ENCODE results near the gene TMEM69. TPM values are rescaled to one million over a fixed set of nuclear protein-coding genes. Genes with fewer than 3 reads are reported as not detected.

The TMEM69 gene
- total RNA-seq, 1 donor from 2014 or later, result 15.1 TPM

GRCh38 chr1:45660336-45660735 lies 27.6 kb upstream of the TMEM69 start:
- Mint-ChIP-seq H3K36me3 (ENCODE audit: low read depth) (peaks cover 17% of the 10 kb centered on the region), H3K27ac (ENCODE audit: unreplicated experiment) (no peak overlapping the region), H3K27me3 (ENCODE audit: low read depth) (no peaks in the 10 kb centered on the region), H3K4me1 (ENCODE audit: low read depth) (peaks cover 9% of the 10 kb centered on the region), H3K9me3 (ENCODE audit: low read depth) (no peaks in the 10 kb centered on the region), H3K4me3 (ENCODE audit: unreplicated experiment) (no peak overlapping the region)
- DNase-seq (ENCODE audit: low spot score), result no peak
- TF ChIP-seq CTCF (IDR thresholded peaks at IDR 0.05), result no peak

GRCh38 chr1:45666836-45667235 lies 21.1 kb upstream of the TMEM69 start:
- no peak for DNase-seq (ENCODE audit: low spot score)
- Mint-ChIP-seq H3K4me3 (ENCODE audit: unreplicated experiment) (no peak overlapping the region), H3K27ac (ENCODE audit: unreplicated experiment) (peak overlapping the region; percentile 28), H3K4me1 (ENCODE audit: low read depth) (peaks cover 53% of the 10 kb centered on the region), H3K9me3 (ENCODE audit: low read depth) (no peaks in the 10 kb centered on the region), H3K36me3 (ENCODE audit: low read depth) (peaks cover 1% of the 10 kb centered on the region), H3K27me3 (ENCODE audit: low read depth) (no peaks in the 10 kb centered on the region)
- TF ChIP-seq CTCF (IDR thresholded peaks at IDR 0.05), result no peak

- Mint-ChIP-seq H3K4me3 (ENCODE audit: unreplicated experiment) (no peak overlapping the region), H3K27me3 (ENCODE audit: low read depth) (no peaks in the 10 kb centered on the region), H3K36me3 (ENCODE audit: low read depth) (peaks cover 1% of the 10 kb centered on the region), H3K27ac (ENCODE audit: unreplicated experiment) (peak overlapping the region; percentile 25), H3K4me1 (ENCODE audit: low read depth) (peaks cover 55% of the 10 kb centered on the region), H3K9me3 (ENCODE audit: low read depth) (no peaks in the 10 kb centered on the region)
- no peak for DNase-seq (ENCODE audit: low spot score)
- no peak for TF ChIP-seq CTCF (IDR thresholded peaks at IDR 0.05)
These were observed 20.5 kb upstream of the TMEM69 start for GRCh38 chr1:45667321-45668111.

- H3K4me3 Mint-ChIP-seq (ENCODE audit: unreplicated experiment), result no peak overlapping the region
- no peak for DNase-seq (ENCODE audit: low spot score)
- no peaks in the 10 kb centered on the region for H3K27me3 Mint-ChIP-seq (ENCODE audit: low read depth)
- no peaks in the 10 kb centered on the region for H3K36me3 Mint-ChIP-seq (ENCODE audit: low read depth)
- H3K9me3 Mint-ChIP-seq (ENCODE audit: low read depth), result no peaks in the 10 kb centered on the region
- no peak for TF ChIP-seq CTCF (IDR thresholded peaks at IDR 0.05)
- H3K27ac Mint-ChIP-seq (ENCODE audit: unreplicated experiment), result peak overlapping the region; percentile 85
- peaks cover 59% of the 10 kb centered on the region for H3K4me1 Mint-ChIP-seq (ENCODE audit: low read depth)
These were observed 19.5 kb upstream of the TMEM69 start for GRCh38 chr1:45668526-45668925.

- Mint-ChIP-seq H3K4me1 (ENCODE audit: low read depth) (peaks cover 68% of the 10 kb centered on the region), H3K9me3 (ENCODE audit: low read depth) (no peaks in the 10 kb centered on the region), H3K27ac (ENCODE audit: unreplicated experiment) (peak overlapping the region; percentile 85), H3K4me3 (ENCODE audit: unreplicated experiment) (no peak overlapping the region), H3K36me3 (ENCODE audit: low read depth) (no peaks in the 10 kb centered on the region), H3K27me3 (ENCODE audit: low read depth) (no peaks in the 10 kb centered on the region)
- no peak for DNase-seq (ENCODE audit: low spot score)
- no peak for TF ChIP-seq CTCF (IDR thresholded peaks at IDR 0.05)
These were observed 18.6 kb upstream of the TMEM69 start for GRCh38 chr1:45669379-45669778.
